GM12878 (cell line): Measurements from ENCODE around the gene VANGL2. TPM values are rescaled to one million over a fixed set of nuclear protein-coding genes. Genes with fewer than 3 reads are reported as not detected.
A peak's percentile ranks its signal among the peaks of the same experiment; 100 is the strongest.

ENCODE experiments used
- ATAC-seq: fragments of 200-7000 bp; cut with Tn5 transposase; 3 replicates; pipeline ENCODE4 v1.9.1; 2020; ENCODE audit warnings: mild to moderate bottlenecking, moderate library complexity
- BruUV-seq: library from RNA; stranded (reverse); fragments of 400-500 nt; replicated peaks from 2 replicates; lab custom pipeline; 2021; lab: Mats Ljungman, UMichigan
- CTCF ChIA-PET: fragments of 300-600 bp; sonication (Branson Sonifier 250); formaldehyde crosslinking; extraction: SDS; loops from one replicate; lab custom pipeline; 2021; ENCODE audit warnings: inconsistent platforms; lab: Yijun Ruan, JAX
- POLR2A ChIA-PET: fragments of 350-600 bp; formaldehyde crosslinking; extraction: SDS; loops from one replicate; lab custom pipeline; 2021; ENCODE audit warnings: inconsistent platforms; lab: Charles Lee
- RAD21 ChIA-PET: fragments of 300-600 bp; sonication (Branson Sonifier 250); formaldehyde crosslinking; loops from one replicate; lab custom pipeline; 2023; ENCODE audit warnings: antibody characterized with exemption; ENCODE audit not compliant: unreplicated experiment; lab: Charles Lee
- SMC1A ChIA-PET: fragments of 300-600 bp; sonication (Branson Sonifier 250); formaldehyde crosslinking; loops from one replicate; lab custom pipeline; 2023; ENCODE audit not compliant: unreplicated experiment, uncharacterized antibody; lab: Charles Lee
- DNase-seq: peaks from one replicate; pipeline ENCODE4 v3.0.0-alpha.2; 2011; ENCODE audit warnings: low read depth, low spot score
- FAIRE-seq: peaks from 3 replicates; lab custom pipeline; 2011; peaks lifted over from hg19 to GRCh38; lab: Jason Lieb, UNC
- H2AFZ ChIP-seq: 2 replicates; pipeline ENCODE4 v1.6.0; 2011; ENCODE audit warnings: low read depth, low read length, control low read depth; ENCODE audit not compliant: control insufficient read depth
- H3K27ac ChIP-seq: 2 replicates; pipeline ENCODE4 v1.5.1; 2011; ENCODE audit warnings: control low read depth; ENCODE audit not compliant: control insufficient read depth, insufficient read depth
- H3K27me3 ChIP-seq, 2 experiments: replicated peaks in 1 of 2; 2 replicates each; pipeline versions ENCODE4 v1.6.0 to v1.6.1; 2011; ENCODE audit warnings: low read length in 1 of 2; ENCODE audit not compliant: control insufficient read depth in 2 of 2, insufficient read depth in 2 of 2
- H3K36me3 ChIP-seq, 2 experiments: 2 replicates each; pipeline ENCODE4 v1.5.1; 2011; ENCODE audit warnings: low read length in 1 of 2; ENCODE audit not compliant: control insufficient read depth in 2 of 2, insufficient read depth in 2 of 2
- H3K4me1 ChIP-seq: 2 replicates; pipeline ENCODE4 v1.6.1; 2011; ENCODE audit warnings: mild to moderate bottlenecking, low read length, moderate library complexity, mixed read lengths; ENCODE audit not compliant: control insufficient read depth, insufficient read depth
- H3K4me2 ChIP-seq: 2 replicates; pipeline ENCODE4 v1.6.0; 2011; ENCODE audit warnings: control low read depth; ENCODE audit not compliant: control insufficient read depth, insufficient read depth
- H3K4me3 ChIP-seq: fragments of 200-600 bp; sonication (generic); 2 replicates; pipeline ENCODE4 v1.5.1; 2016
- H3K79me2 ChIP-seq: 2 replicates; pipeline ENCODE4 v1.6.0; 2011; ENCODE audit warnings: low read length; ENCODE audit not compliant: control insufficient read depth, insufficient read depth
- H3K9ac ChIP-seq: 2 replicates; pipeline ENCODE4 v1.8.0; 2011; ENCODE audit warnings: low read length, control low read depth, mixed read lengths; ENCODE audit not compliant: control insufficient read depth, insufficient read depth
- H3K9me3 ChIP-seq: replicated peaks from 3 replicates; pipeline ENCODE4 v1.5.1; 2011; ENCODE audit warnings: mild to moderate bottlenecking, low read length; ENCODE audit not compliant: control insufficient read depth, insufficient read depth
- H4K20me1 ChIP-seq: 2 replicates; pipeline ENCODE4 v1.6.0; 2011; ENCODE audit not compliant: control insufficient read depth, insufficient read depth
- CREB1 ChIP-seq: IDR thresholded peaks from 2 replicates; pipeline ENCODE4 v1.6.1; 2012; ENCODE audit warnings: low read depth, mild to moderate bottlenecking, inconsistent platforms
- EZH2 ChIP-seq: IDR thresholded peaks from 2 replicates; pipeline ENCODE4 v1.6.1; 2012; ENCODE audit warnings: low read depth, mild to moderate bottlenecking, control low read depth, inconsistent platforms, low read length, borderline replicate concordance; ENCODE audit not compliant: control insufficient read depth
- FOXM1 ChIP-seq: IDR thresholded peaks from 2 replicates; pipeline ENCODE4 v1.6.1; 2012; ENCODE audit warnings: low read depth, mild to moderate bottlenecking, inconsistent platforms, low read length, moderate library complexity
- IRF4 ChIP-seq: IDR thresholded peaks from 2 replicates; pipeline ENCODE4 v1.6.1; 2011; ENCODE audit warnings: low read depth, low read length
- KLF5 ChIP-seq: fragments of 450-650 bp; IDR thresholded peaks from 2 replicates; pipeline ENCODE4 v1.6.1; 2014; ENCODE audit warnings: mild to moderate bottlenecking; ENCODE audit not compliant: partially characterized antibody
- RFX5 ChIP-seq: IDR thresholded peaks from 2 replicates; pipeline ENCODE4 v1.6.1; 2011; ENCODE audit warnings: low read depth, low read length, improper control_type of control experiment
- TBL1XR1 ChIP-seq: IDR thresholded peaks from 2 replicates; pipeline ENCODE4 v1.6.1; 2012; ENCODE audit warnings: low read depth, low read length, improper control_type of control experiment
- WGBS: methylation state at CpG from one replicate; pipeline ENCODE4 v1.1.6; 2016; ENCODE audit warnings: low lambda C conversion rate; ENCODE audit not compliant: insufficient replicate concordance, insufficient coverage; ENCODE audit errors: missing lambda C conversion rate; 5-methylcytosine and 5-hydroxymethylcytosine counted together
- in situ Hi-C: fragments of 300-500 bp; cut with MboI; formaldehyde crosslinking; loops from 9 replicates; pipeline ENCODE4 v1.14.3; 2018; ENCODE audit warnings: mixed read lengths
- intact Hi-C: fragments of 100-400 bp; cut with micrococcal nuclease; formaldehyde crosslinking; loops from one replicate; pipeline ENCODE4 v1.14.2; 2022; ENCODE audit not compliant: unreplicated experiment
- polyA plus RNA-seq, 11 experiments: library from polyadenylated mRNA; depleted of rRNA in 4 of 11; unstranded in 6 of 11; stranded (reverse) in 5 of 11; fragments of >200 nt; fragmentation: Nextera tagmentation in 4 of 11; fragmentation: Illumina TruSeq in 1 of 11; extraction: Ambion mirVana in 4 of 11; extraction: Trizol in 1 of 11; gene quantifications; 1 replicate in 1 of 11; 2 replicates in 10 of 11; pipeline versions ENCODE4 v1.2.1 to v1.2.3, GENCODE V29; 2011 to 2016; ENCODE audit warnings: inconsistent platforms in 2 of 11, missing spikeins in 2 of 11, low read depth in 1 of 11
- total RNA-seq, 4 experiments: library from RNA; depleted of rRNA in 3 of 4; stranded (reverse); fragments of >200 nt in 3 of 4; fragmentation: Illumina TruSeq in 1 of 4; extraction: Trizol in 1 of 4; gene quantifications; 2 replicates each; pipeline versions ENCODE4 v1.2.1 to v1.2.3, GENCODE V29; 2013 to 2021

Gene VANGL2
- total and polyA plus RNA-seq, 10 of the 15 experiments (the other 5 are each of a cell fraction or from before 2014, with no cell fraction given), result 0.10 to 5.0 (median 0.27) TPM

DNA sequence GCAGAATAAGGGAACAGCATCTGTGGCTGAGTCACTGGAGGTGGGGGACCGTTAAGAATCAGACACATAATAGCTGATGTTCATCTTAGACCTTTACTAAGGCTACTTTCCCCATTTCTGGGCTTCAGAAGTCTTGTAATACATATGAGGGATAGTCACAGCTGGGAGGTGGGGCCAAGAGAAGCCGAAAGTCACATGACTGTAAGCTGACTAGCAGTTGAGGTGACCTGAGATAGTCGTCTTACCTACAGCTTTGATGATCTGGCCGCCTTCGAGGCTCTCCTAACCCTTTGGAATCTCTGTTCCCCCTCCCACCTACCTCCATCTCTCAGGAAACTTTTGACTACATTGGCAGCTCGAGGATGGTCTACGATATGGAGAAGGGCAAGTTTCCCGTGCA lies 47.8 kb upstream of the VANGL2 start:
- no TSS peak for BruUV-seq
- SMC1A ChIA-PET, result interaction anchor here (1.1 to 3.3 kb wide), 2 partner anchors 18 to 24 kb away, joined by 3 to 16 read pairs; no protein-coding TSS in a partner anchor

DNA sequence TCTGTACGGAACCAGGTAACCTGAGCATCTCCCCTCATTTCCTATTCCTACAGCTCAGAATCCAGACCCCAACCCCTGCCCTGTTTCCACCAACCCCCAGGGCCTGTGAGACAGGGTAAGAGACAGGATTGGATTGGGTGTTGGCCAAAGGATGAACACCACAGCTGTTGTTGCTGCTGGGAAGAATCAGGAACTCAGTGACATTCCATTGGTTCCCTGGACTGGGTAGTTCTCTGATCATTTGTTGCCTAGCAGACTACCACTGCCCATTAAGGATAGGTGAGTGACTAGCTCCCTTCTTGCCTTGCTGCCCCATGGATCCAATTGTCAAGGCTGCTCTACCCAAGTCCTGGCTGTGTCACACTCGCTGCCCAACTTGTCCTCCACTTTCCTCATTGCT lies 47.1 kb upstream of the VANGL2 start:
- no peak overlapping the region for H3K27ac ChIP-seq
- H3K4me3 ChIP-seq, result no peak overlapping the region
- peak; percentile 87 for TF ChIP-seq RFX5
- no peak for TF ChIP-seq IRF4
- 0 out of 2 replicates have a peak, but pooled peaks have one; percentile 20 for TF ChIP-seq CREB1
- TF ChIP-seq, all 136 proteins: peak for 2
- no peaks in the 10 kb centered on the region for H3K27me3 ChIP-seq
- in situ Hi-C loops, result no loop called here
- ChIA-PET CTCF (interaction anchor here (1.1 to 7.0 kb wide), 6 partner anchors 20 to 307 kb away, joined by 3 to 98 read pairs (median 3); no protein-coding TSS in a partner anchor), SMC1A (interaction anchor here (3.1 to 3.3 kb wide), 2 partner anchors 23 to 254 kb away, joined by 10 to 16 read pairs; no protein-coding TSS in a partner anchor), POLR2A (no interaction called here), RAD21 (interaction anchor here (1.6 to 2.3 kb wide), 3 partner anchors 23 to 160 kb away, joined by 3 to 8 read pairs (median 4); no protein-coding TSS in a partner anchor)
- no peak for DNase-seq
- H3K9me3 ChIP-seq, result no peaks in the 10 kb centered on the region
- H3K36me3 ChIP-seq, result peaks cover 46 to 59% of the 10 kb centered on the region in 2 experiments
- peaks cover under 1% of the 10 kb centered on the region; the same call in 1 of the 2 replicates for H3K79me2 ChIP-seq
- H3K9ac ChIP-seq, result no peak overlapping the region
- H4K20me1 ChIP-seq, result no peaks in the 10 kb centered on the region
- 98% methylated on average over 2 of the region's 2 CpGs for WGBS
- ATAC-seq, result no peak
- no peak for FAIRE-seq
- no peak overlapping the region for H2AFZ ChIP-seq
- H3K4me1 ChIP-seq, result no peaks in the 10 kb centered on the region
- BruUV-seq, result no TSS peak
- intact Hi-C loops, result no loop called here
- H3K4me2 ChIP-seq, result no peak overlapping the region

More for the DNA sequence above, 47.8 kb upstream of the VANGL2 start:
- Histone ChIP-seq H3K27me3 (no peaks in the 10 kb centered on the region), H3K36me3 (peaks cover 41 to 59% of the 10 kb centered on the region in 2 experiments), H3K4me2 (no peak overlapping the region), H2AFZ (no peak overlapping the region), H3K27ac (no peak overlapping the region), H3K9ac (no peak overlapping the region), H4K20me1 (no peaks in the 10 kb centered on the region), H3K4me1 (no peaks in the 10 kb centered on the region), H3K4me3 (no peak overlapping the region), H3K9me3 (no peaks in the 10 kb centered on the region), H3K79me2 (peaks cover 3% of the 10 kb centered on the region; the same call in 1 of the 2 replicates)
- in situ Hi-C loops (no loop called here), intact Hi-C loops (no loop called here)
- ATAC-seq (no peak), FAIRE-seq (no peak), DNase-seq (no peak)
- ChIA-PET POLR2A (no interaction called here), CTCF (interaction anchor here (1.1 to 7.0 kb wide), 5 partner anchors 19 to 307 kb away, joined by 3 to 98 read pairs (median 3); no protein-coding TSS in a partner anchor), RAD21 (interaction anchor here (1.6 to 2.3 kb wide), 2 partner anchors 25 to 159 kb away, joined by 3 to 8 read pairs; no protein-coding TSS in a partner anchor)
- WGBS, result 90% methylated on average over 8 of the region's 8 CpGs
- TF ChIP-seq FOXM1 (no peak), EZH2 (no peak), TBL1XR1 (no peak), KLF5 (no peak)
